ENCODE results near the gene KRT74.
A peak's percentile ranks its signal among the peaks of the same experiment; 100 is the strongest.

KRT74 gene

DNA sequence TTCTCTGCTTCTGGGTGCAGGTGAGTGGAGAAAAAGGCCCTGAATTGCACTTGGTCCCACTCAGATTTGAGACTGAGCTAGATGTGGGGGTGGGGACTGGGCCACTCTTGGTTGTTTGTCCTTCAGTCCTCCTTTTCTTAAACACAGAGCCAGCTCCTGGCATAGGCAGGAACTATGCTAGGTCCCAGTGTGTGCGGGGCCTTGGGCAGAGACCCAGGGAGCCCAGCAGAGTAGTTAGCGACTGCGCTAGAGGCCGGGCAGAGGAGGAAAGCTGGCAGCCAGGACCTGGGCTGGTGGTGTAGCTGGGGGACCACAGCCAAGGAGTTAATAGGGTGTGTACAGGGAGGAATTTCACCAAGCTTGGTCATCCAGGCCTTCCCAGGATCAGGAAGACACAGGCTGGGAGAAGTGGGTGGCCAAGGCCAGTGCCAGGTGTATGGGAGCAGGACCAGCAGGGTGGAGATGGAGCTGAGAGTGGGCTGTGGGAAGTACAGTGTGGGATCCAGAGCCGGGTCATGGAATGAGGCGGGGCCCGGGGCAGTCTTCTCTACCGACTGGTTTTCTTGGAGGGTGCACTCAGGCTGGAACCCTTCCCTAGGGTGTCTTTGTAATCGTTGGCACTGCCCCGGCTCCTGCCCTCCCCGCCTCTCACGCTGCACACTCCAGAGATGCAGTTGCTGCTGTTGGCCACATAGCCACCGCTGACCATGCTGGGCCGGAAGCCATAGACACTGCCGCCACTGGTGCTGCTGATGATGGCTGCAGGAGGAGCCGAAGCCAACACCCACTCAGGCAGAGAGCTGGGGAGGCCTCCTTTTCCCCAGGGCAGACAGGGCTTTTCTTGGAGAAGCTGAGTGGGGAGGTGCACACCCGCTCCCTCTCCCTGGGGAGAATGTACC lies 29.4 kb downstream of the KRT74 start:
- H3K36me3 ChIP-seq (ENCODE audit: control insufficient read depth in 4 of 4, insufficient read depth in 4 of 4, low read length in 3 of 4) = no peaks in the 10 kb centered on the region
- no peaks in the 10 kb centered on the region for H3K4me1 ChIP-seq (ENCODE audit: control extremely low read depth in 1 of 4, control insufficient read depth in 4 of 4, insufficient read depth in 4 of 4, low read length in 3 of 4)
- POLR2A ChIA-PET = interaction anchor here (0.6 kb wide), 1 partner anchor 379 kb away, joined by 5 read pairs; no protein-coding TSS in a partner anchor
- DNase-seq = no peak
- H3K9me3 ChIP-seq (ENCODE audit: control extremely low read depth in 1 of 5, control insufficient read depth in 4 of 5, insufficient read depth in 2 of 5, low read depth in 1 of 5, low read length in 4 of 5) = no peaks in the 10 kb centered on the region
- no peak overlapping the region for H3K27ac ChIP-seq (ENCODE audit: insufficient read depth in 1 of 2, low read depth in 1 of 2, low read length in 2 of 2, poor library complexity in 1 of 2, severe bottlenecking in 2 of 2)
- CTCF ChIA-PET = interaction anchor here (0.9 to 1.3 kb wide), 2 partner anchors 10 to 12 kb away, joined by 3 read pairs; no protein-coding TSS in a partner anchor
- WGBS (ENCODE audit: insufficient coverage) = 96% methylated on average over 17 of the region's 17 CpGs
- no peaks in the 10 kb centered on the region for H3K27me3 ChIP-seq (replicated peaks in 2 of 5; ENCODE audit: control insufficient read depth in 4 of 5, insufficient read depth in 5 of 5, low read length in 4 of 5)
- H3K4me3 ChIP-seq (ENCODE audit: control insufficient read depth in 1 of 7, extremely low read depth in 1 of 7, insufficient read depth in 4 of 7, low read depth in 2 of 7, low read length in 6 of 7) = no peak overlapping the region

- Histone ChIP-seq H3K4me1 (ENCODE audit: control extremely low read depth in 1 of 4, control insufficient read depth in 4 of 4, insufficient read depth in 4 of 4, low read length in 3 of 4) (no peaks in the 10 kb centered on the region), H3K9me3 (ENCODE audit: control extremely low read depth in 1 of 5, control insufficient read depth in 4 of 5, insufficient read depth in 2 of 5, low read depth in 1 of 5, low read length in 4 of 5) (no peaks in the 10 kb centered on the region), H3K36me3 (ENCODE audit: control insufficient read depth in 4 of 4, insufficient read depth in 4 of 4, low read length in 3 of 4) (no peaks in the 10 kb centered on the region), H3K4me3 (ENCODE audit: control insufficient read depth in 1 of 7, extremely low read depth in 1 of 7, insufficient read depth in 4 of 7, low read depth in 2 of 7, low read length in 6 of 7) (no peak overlapping the region), H3K27me3 (replicated peaks in 2 of 5; ENCODE audit: control insufficient read depth in 4 of 5, insufficient read depth in 5 of 5, low read length in 4 of 5) (peaks cover 0 to 2% (median 0%) of the 10 kb centered on the region in 5 experiments), H3K27ac (ENCODE audit: insufficient read depth in 1 of 2, low read depth in 1 of 2, low read length in 2 of 2, poor library complexity in 1 of 2, severe bottlenecking in 2 of 2) (no peak overlapping the region)
- 88% methylated on average over 6 of the region's 7 CpGs for WGBS (ENCODE audit: insufficient coverage)
- DNase-seq = no peak
- POLR2A ChIA-PET = no interaction called here
- CTCF ChIA-PET = no interaction called here
Measured at GRCh38 chr12:52542785-52543318, 30.8 kb downstream of the KRT74 start.

- Histone ChIP-seq H3K4me3 (ENCODE audit: control insufficient read depth in 1 of 7, extremely low read depth in 1 of 7, insufficient read depth in 4 of 7, low read depth in 2 of 7, low read length in 6 of 7) (no peak overlapping the region), H3K27me3 (replicated peaks in 2 of 5; ENCODE audit: control insufficient read depth in 4 of 5, insufficient read depth in 5 of 5, low read length in 4 of 5) (peaks cover 0 to 2% (median 0%) of the 10 kb centered on the region in 5 experiments), H3K4me1 (ENCODE audit: control extremely low read depth in 1 of 4, control insufficient read depth in 4 of 4, insufficient read depth in 4 of 4, low read length in 3 of 4) (no peaks in the 10 kb centered on the region), H3K9me3 (ENCODE audit: control extremely low read depth in 1 of 5, control insufficient read depth in 4 of 5, insufficient read depth in 2 of 5, low read depth in 1 of 5, low read length in 4 of 5) (no peaks in the 10 kb centered on the region), H3K36me3 (ENCODE audit: control insufficient read depth in 4 of 4, insufficient read depth in 4 of 4, low read length in 3 of 4) (no peaks in the 10 kb centered on the region), H3K27ac (ENCODE audit: insufficient read depth in 1 of 2, low read depth in 1 of 2, low read length in 2 of 2, poor library complexity in 1 of 2, severe bottlenecking in 2 of 2) (no peak overlapping the region)
- CTCF ChIA-PET = no interaction called here
- POLR2A ChIA-PET = no interaction called here
- no peak for DNase-seq
Measured at GRCh38 chr12:52542157-52542556, 31.5 kb downstream of the KRT74 start.

GRCh38 chr12:52541709-52542108 lies 31.9 kb downstream of the KRT74 start:
- POLR2A ChIA-PET = no interaction called here
- Histone ChIP-seq H3K4me1 (ENCODE audit: control extremely low read depth in 1 of 4, control insufficient read depth in 4 of 4, insufficient read depth in 4 of 4, low read length in 3 of 4) (no peaks in the 10 kb centered on the region), H3K4me3 (ENCODE audit: control insufficient read depth in 1 of 7, extremely low read depth in 1 of 7, insufficient read depth in 4 of 7, low read depth in 2 of 7, low read length in 6 of 7) (no peak overlapping the region)

DNA sequence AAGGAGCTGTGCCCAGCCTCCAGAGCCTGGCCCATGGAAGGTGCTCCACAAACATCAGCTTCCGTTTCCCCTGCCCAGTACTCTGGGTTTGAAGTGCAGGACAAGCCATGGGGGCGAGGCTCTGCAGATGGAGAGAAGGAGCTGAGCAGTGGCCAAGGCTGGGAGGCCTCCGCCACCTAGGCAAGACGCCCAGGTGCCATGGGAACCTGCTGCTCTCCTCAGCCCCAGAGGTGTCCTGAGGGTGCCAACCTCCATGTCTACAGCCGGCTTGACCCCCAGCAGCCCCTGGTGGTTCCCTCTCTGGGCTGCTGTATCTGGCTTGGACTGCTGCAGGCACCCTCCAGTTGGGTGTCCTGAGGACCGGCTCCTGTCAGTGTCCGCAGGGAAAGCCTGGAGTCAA lies 33.1 kb downstream of the KRT74 start:
- H3K27me3 ChIP-seq (replicated peaks in 2 of 5; ENCODE audit: control insufficient read depth in 4 of 5, insufficient read depth in 5 of 5, low read length in 4 of 5) = peaks cover 0 to 2% (median 0%) of the 10 kb centered on the region in 5 experiments
- CTCF ChIA-PET = interaction anchor here (1.0 kb wide), 1 partner anchor 42 kb away, joined by 3 read pairs; no protein-coding TSS in a partner anchor
- POLR2A ChIA-PET = no interaction called here
- no peaks in the 10 kb centered on the region for H3K4me1 ChIP-seq (ENCODE audit: control extremely low read depth in 1 of 4, control insufficient read depth in 4 of 4, insufficient read depth in 4 of 4, low read length in 3 of 4)
- no peak for DNase-seq
- 92% methylated on average over 6 of the region's 7 CpGs for WGBS (ENCODE audit: insufficient coverage)
- H3K9me3 ChIP-seq (ENCODE audit: control extremely low read depth in 1 of 5, control insufficient read depth in 4 of 5, insufficient read depth in 2 of 5, low read depth in 1 of 5, low read length in 4 of 5) = no peaks in the 10 kb centered on the region
- no peak overlapping the region for H3K27ac ChIP-seq (ENCODE audit: insufficient read depth in 1 of 2, low read depth in 1 of 2, low read length in 2 of 2, poor library complexity in 1 of 2, severe bottlenecking in 2 of 2)
- no peak overlapping the region for H3K4me3 ChIP-seq (ENCODE audit: control insufficient read depth in 1 of 7, extremely low read depth in 1 of 7, insufficient read depth in 4 of 7, low read depth in 2 of 7, low read length in 6 of 7)
- no peaks in the 10 kb centered on the region for H3K36me3 ChIP-seq (ENCODE audit: control insufficient read depth in 4 of 4, insufficient read depth in 4 of 4, low read length in 3 of 4)

More at GRCh38 chr12:52541709-52542108, 31.9 kb downstream of the KRT74 start:
- 100% methylated on average over 4 of the region's 5 CpGs for WGBS (ENCODE audit: insufficient coverage)
- DNase-seq = peak in 1 of 3 donors; percentile 17
- CTCF ChIA-PET = no interaction called here
- peaks cover 0 to 2% (median 0%) of the 10 kb centered on the region in 5 experiments for H3K27me3 ChIP-seq (replicated peaks in 2 of 5; ENCODE audit: control insufficient read depth in 4 of 5, insufficient read depth in 5 of 5, low read length in 4 of 5)
- H3K9me3 ChIP-seq (ENCODE audit: control extremely low read depth in 1 of 5, control insufficient read depth in 4 of 5, insufficient read depth in 2 of 5, low read depth in 1 of 5, low read length in 4 of 5) = no peaks in the 10 kb centered on the region
- H3K36me3 ChIP-seq (ENCODE audit: control insufficient read depth in 4 of 4, insufficient read depth in 4 of 4, low read length in 3 of 4) = no peaks in the 10 kb centered on the region
- no peak overlapping the region for H3K27ac ChIP-seq (ENCODE audit: insufficient read depth in 1 of 2, low read depth in 1 of 2, low read length in 2 of 2, poor library complexity in 1 of 2, severe bottlenecking in 2 of 2)

DNA sequence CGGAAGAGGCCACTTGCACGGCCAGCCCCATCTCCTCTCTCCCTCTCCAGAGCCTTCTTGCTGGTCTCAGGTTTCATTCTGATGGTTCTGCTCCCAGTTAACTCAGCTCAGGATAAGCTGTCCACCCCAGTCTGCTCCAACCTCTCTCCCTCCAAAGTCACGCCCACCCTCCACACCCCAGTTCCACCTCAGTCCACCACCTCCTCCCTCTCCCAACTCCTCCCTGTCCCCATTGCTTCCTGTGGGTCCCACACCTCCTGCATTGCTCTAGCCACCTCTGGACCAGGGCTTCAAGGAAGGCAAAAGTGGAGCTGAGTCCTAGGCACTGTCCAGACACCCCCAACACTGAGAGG lies 33.8 kb downstream of the KRT74 start:
- peaks cover 0 to 2% (median 0%) of the 10 kb centered on the region in 5 experiments for H3K27me3 ChIP-seq (replicated peaks in 2 of 5; ENCODE audit: control insufficient read depth in 4 of 5, insufficient read depth in 5 of 5, low read length in 4 of 5)
- ChIA-PET POLR2A (no interaction called here), CTCF (interaction anchor here (1.0 kb wide), 1 partner anchor 42 kb away, joined by 3 read pairs; no protein-coding TSS in a partner anchor)
- H3K4me1 ChIP-seq (ENCODE audit: control extremely low read depth in 1 of 4, control insufficient read depth in 4 of 4, insufficient read depth in 4 of 4, low read length in 3 of 4) = no peaks in the 10 kb centered on the region
- no peak overlapping the region for H3K27ac ChIP-seq (ENCODE audit: insufficient read depth in 1 of 2, low read depth in 1 of 2, low read length in 2 of 2, poor library complexity in 1 of 2, severe bottlenecking in 2 of 2)
- H3K9me3 ChIP-seq (ENCODE audit: control extremely low read depth in 1 of 5, control insufficient read depth in 4 of 5, insufficient read depth in 2 of 5, low read depth in 1 of 5, low read length in 4 of 5) = no peaks in the 10 kb centered on the region
- H3K4me3 ChIP-seq (ENCODE audit: control insufficient read depth in 1 of 7, extremely low read depth in 1 of 7, insufficient read depth in 4 of 7, low read depth in 2 of 7, low read length in 6 of 7) = no peak overlapping the region
- H3K36me3 ChIP-seq (ENCODE audit: control insufficient read depth in 4 of 4, insufficient read depth in 4 of 4, low read length in 3 of 4) = no peaks in the 10 kb centered on the region
- no peak for DNase-seq
- 100% methylated on average over 3 of the region's 3 CpGs for WGBS (ENCODE audit: insufficient coverage)
